Measurements from ENCODE around the gene KIF2B. TPM values are rescaled to one million over a fixed set of nuclear protein-coding genes. Genes with fewer than 3 reads are reported as not detected.

The KIF2B gene
- total and polyA plus RNA-seq, 7 experiments from 2014 or later, result not detected

DNA sequence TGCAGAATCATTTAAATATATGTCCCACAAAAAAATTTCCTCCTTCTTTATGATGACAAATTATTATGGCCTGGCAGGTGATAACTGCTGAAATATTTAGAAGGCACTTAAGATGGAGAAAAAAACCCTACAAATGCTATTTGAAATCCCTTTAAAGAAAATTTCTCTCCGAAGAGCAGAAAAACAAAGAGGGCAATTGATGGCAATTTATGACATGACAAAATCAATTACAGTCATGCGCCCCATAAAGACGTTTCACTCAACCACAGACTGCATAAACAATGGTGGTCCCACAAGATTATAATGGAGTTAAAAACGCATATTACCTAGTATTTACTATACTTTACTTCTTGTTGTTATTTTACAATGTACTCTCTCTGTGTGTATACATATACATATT lies 25.2 kb upstream of the KIF2B start:
- POLR2A ChIA-PET, result no interaction called here
- Histone ChIP-seq H3K27ac (ENCODE audit: low read depth, low read length) (no peak overlapping the region), H3K4me1 (ENCODE audit: control insufficient read depth in 2 of 2, insufficient read depth in 2 of 2, low read length in 2 of 2) (no peaks in the 10 kb centered on the region), H3K36me3 (ENCODE audit: control insufficient read depth in 2 of 3, insufficient read depth in 3 of 3, low read length in 3 of 3) (no peaks in the 10 kb centered on the region), H3K9me3 (ENCODE audit: control insufficient read depth in 2 of 3, low read length in 3 of 3) (no peaks in the 10 kb centered on the region), H3K27me3 (ENCODE audit: control insufficient read depth in 2 of 2, insufficient read depth in 2 of 2, low read length in 2 of 2) (no peaks in the 10 kb centered on the region), H3K4me3 (ENCODE audit: low read length) (no peak overlapping the region)
- H3K4me3 Mint-ChIP-seq, result no peak overlapping the region
- ATAC-seq, result no peak
- no peaks in the 10 kb centered on the region for H3K4me1 Mint-ChIP-seq
- peaks cover 0 to 6% (median 0%) of the 10 kb centered on the region in 11 donors for H3K9me3 Mint-ChIP-seq
- H3K27me3 Mint-ChIP-seq, result no peaks in the 10 kb centered on the region
- H3K36me3 Mint-ChIP-seq, result no peaks in the 10 kb centered on the region
- H3K27ac Mint-ChIP-seq, result no peak overlapping the region
- CTCF ChIA-PET, result no interaction called here
- no peak for DNase-seq
- intact Hi-C loops (cut with micrococcal nuclease), result no loop called here

DNA sequence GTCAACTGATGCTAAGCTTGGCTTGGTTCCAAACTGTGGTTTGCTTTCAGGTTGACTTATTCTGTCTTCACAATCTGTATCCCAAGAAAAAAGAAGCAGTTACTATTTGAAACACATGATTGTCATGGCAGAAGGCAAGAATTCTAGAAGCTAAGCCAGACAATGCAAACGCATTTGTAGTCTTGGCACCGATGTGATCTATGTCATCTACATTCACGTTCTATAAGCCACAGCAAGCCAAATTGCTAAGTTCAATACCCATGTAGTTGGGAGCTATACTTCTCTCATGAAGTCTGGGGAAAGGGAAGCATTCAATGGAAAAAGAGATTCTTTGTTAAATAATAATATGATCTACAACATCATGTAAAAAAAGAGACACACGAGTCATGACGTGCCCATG lies 18.3 kb upstream of the KIF2B start:
- no peak overlapping the region for H3K27ac ChIP-seq (ENCODE audit: low read depth, low read length)
- no peaks in the 10 kb centered on the region for H3K4me1 ChIP-seq (ENCODE audit: control insufficient read depth in 2 of 2, insufficient read depth in 2 of 2, low read length in 2 of 2)
- no peaks in the 10 kb centered on the region for H3K36me3 ChIP-seq (ENCODE audit: control insufficient read depth in 2 of 3, insufficient read depth in 3 of 3, low read length in 3 of 3)
- Mint-ChIP-seq H3K4me3 (no peak overlapping the region), H3K27ac (no peak overlapping the region), H3K36me3 (no peaks in the 10 kb centered on the region), H3K27me3 (no peaks in the 10 kb centered on the region), H3K4me1 (no peaks in the 10 kb centered on the region), H3K9me3 (peaks cover 0 to 3% (median 0%) of the 10 kb centered on the region in 11 donors)
- DNase-seq, result no peak
- POLR2A ChIA-PET, result no interaction called here
- H3K4me3 ChIP-seq (ENCODE audit: low read length), result no peak overlapping the region
- H3K9me3 ChIP-seq (ENCODE audit: control insufficient read depth in 2 of 3, low read length in 3 of 3), result no peaks in the 10 kb centered on the region
- intact Hi-C loops (cut with micrococcal nuclease), result no loop called here
- no peaks in the 10 kb centered on the region for H3K27me3 ChIP-seq (ENCODE audit: control insufficient read depth in 2 of 2, insufficient read depth in 2 of 2, low read length in 2 of 2)
- CTCF ChIA-PET, result no interaction called here
- no peak for ATAC-seq

DNA sequence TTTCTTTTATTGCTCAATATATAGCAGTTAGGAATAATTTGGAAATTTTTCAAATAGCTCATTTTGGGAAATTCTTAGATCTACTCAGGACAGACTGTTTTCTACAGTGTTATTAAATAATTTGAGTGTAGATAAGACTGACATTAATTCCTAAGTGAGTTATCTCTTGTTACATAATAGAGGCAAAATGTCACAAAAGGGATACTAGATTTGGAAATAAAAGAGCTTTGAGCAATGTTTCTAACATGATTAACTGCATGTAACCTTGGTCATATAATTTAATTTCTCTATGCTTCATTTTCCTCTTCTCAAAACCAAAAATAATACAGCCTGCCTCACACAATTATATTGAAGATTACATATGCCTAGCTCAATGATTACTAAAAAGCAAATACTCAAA lies 16.3 kb upstream of the KIF2B start:
- Histone ChIP-seq H3K4me3 (ENCODE audit: low read length) (no peak overlapping the region), H3K27ac (ENCODE audit: low read depth, low read length) (no peak overlapping the region), H3K36me3 (ENCODE audit: control insufficient read depth in 2 of 3, insufficient read depth in 3 of 3, low read length in 3 of 3) (no peaks in the 10 kb centered on the region), H3K4me1 (ENCODE audit: control insufficient read depth in 2 of 2, insufficient read depth in 2 of 2, low read length in 2 of 2) (no peaks in the 10 kb centered on the region), H3K27me3 (ENCODE audit: control insufficient read depth in 2 of 2, insufficient read depth in 2 of 2, low read length in 2 of 2) (no peaks in the 10 kb centered on the region), H3K9me3 (ENCODE audit: control insufficient read depth in 2 of 3, low read length in 3 of 3) (no peaks in the 10 kb centered on the region)
- no peaks in the 10 kb centered on the region for H3K4me1 Mint-ChIP-seq
- intact Hi-C loops (cut with micrococcal nuclease), result no loop called here
- peaks cover 0 to 4% (median 0%) of the 10 kb centered on the region in 11 donors for H3K9me3 Mint-ChIP-seq
- DNase-seq (no peak), ATAC-seq (no peak)
- CTCF ChIA-PET, result no interaction called here
- H3K4me3 Mint-ChIP-seq, result no peak overlapping the region
- H3K27me3 Mint-ChIP-seq, result no peaks in the 10 kb centered on the region
- no peaks in the 10 kb centered on the region for H3K36me3 Mint-ChIP-seq
- POLR2A ChIA-PET, result no interaction called here
- H3K27ac Mint-ChIP-seq, result no peak overlapping the region

DNA sequence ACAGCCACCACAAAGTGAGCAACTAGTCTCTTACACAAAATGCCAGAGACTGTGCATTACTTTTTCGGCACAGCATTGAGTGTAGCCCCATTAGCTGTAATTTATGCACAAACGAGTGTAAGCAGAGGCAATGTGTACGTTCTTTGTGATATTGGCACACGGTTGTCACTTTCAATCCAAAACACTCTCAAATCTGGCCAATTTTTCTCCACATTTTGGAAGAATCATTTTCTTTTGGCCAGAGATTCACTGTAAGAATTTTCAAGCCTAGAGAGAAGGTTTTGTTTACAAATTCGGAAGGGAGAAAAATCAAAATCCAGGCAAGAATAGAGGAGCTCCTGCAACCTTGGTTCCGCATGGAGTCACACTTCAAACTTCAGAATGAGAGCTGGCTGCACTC lies 15.4 kb upstream of the KIF2B start:
- H3K27me3 ChIP-seq (ENCODE audit: control insufficient read depth in 2 of 2, insufficient read depth in 2 of 2, low read length in 2 of 2), result no peaks in the 10 kb centered on the region
- no peaks in the 10 kb centered on the region for H3K27me3 Mint-ChIP-seq
- H3K9me3 ChIP-seq (ENCODE audit: control insufficient read depth in 2 of 3, low read length in 3 of 3), result no peaks in the 10 kb centered on the region
- no peaks in the 10 kb centered on the region for H3K36me3 Mint-ChIP-seq
- ChIA-PET POLR2A (no interaction called here), CTCF (no interaction called here)
- DNase-seq (no peak), ATAC-seq (no peak)
- H3K9me3 Mint-ChIP-seq, result peaks cover 0 to 4% (median 0%) of the 10 kb centered on the region in 11 donors
- no peak overlapping the region for H3K27ac Mint-ChIP-seq
- no peaks in the 10 kb centered on the region for H3K4me1 ChIP-seq (ENCODE audit: control insufficient read depth in 2 of 2, insufficient read depth in 2 of 2, low read length in 2 of 2)
- no peaks in the 10 kb centered on the region for H3K4me1 Mint-ChIP-seq
- H3K27ac ChIP-seq (ENCODE audit: low read depth, low read length), result no peak overlapping the region
- intact Hi-C loops (cut with micrococcal nuclease), result no loop called here
- no peak overlapping the region for H3K4me3 Mint-ChIP-seq
- no peaks in the 10 kb centered on the region for H3K36me3 ChIP-seq (ENCODE audit: control insufficient read depth in 2 of 3, insufficient read depth in 3 of 3, low read length in 3 of 3)
- no peak overlapping the region for H3K4me3 ChIP-seq (ENCODE audit: low read length)

DNA sequence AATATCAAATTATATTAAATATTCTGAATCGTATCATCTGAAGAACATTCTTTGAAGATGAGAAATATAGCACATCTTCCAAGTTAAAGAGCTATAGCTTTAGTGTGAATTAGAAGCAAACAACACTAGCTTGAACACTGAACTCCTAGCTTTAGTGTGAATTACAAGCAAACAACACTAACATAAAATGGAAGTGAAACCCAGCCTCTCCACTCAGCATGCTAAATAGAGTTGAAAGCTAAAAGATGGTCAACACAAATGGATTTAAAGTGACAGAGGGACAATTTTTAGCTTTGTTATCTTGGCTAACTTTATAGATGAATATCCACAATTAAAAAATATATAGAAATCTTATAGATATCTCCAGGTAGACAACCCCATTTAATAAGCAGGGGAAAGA lies 4.5 kb upstream of the KIF2B start:
- no peak for DNase-seq
- Mint-ChIP-seq H3K27ac (no peak overlapping the region), H3K36me3 (no peaks in the 10 kb centered on the region), H3K27me3 (no peaks in the 10 kb centered on the region), H3K4me1 (no peaks in the 10 kb centered on the region), H3K9me3 (peaks cover 0 to 7% (median 0%) of the 10 kb centered on the region in 11 donors), H3K4me3 (no peak overlapping the region)
- Histone ChIP-seq H3K36me3 (ENCODE audit: control insufficient read depth in 2 of 3, insufficient read depth in 3 of 3, low read length in 3 of 3) (no peaks in the 10 kb centered on the region), H3K27me3 (ENCODE audit: control insufficient read depth in 2 of 2, insufficient read depth in 2 of 2, low read length in 2 of 2) (no peaks in the 10 kb centered on the region), H3K4me1 (ENCODE audit: control insufficient read depth in 2 of 2, insufficient read depth in 2 of 2, low read length in 2 of 2) (no peaks in the 10 kb centered on the region), H3K4me3 (ENCODE audit: low read length) (no peak overlapping the region), H3K9me3 (ENCODE audit: control insufficient read depth in 2 of 3, low read length in 3 of 3) (no peaks in the 10 kb centered on the region), H3K27ac (ENCODE audit: low read depth, low read length) (no peak overlapping the region)
- POLR2A ChIA-PET, result no interaction called here
- CTCF ChIA-PET, result no interaction called here
- no peak for ATAC-seq
- intact Hi-C loops (cut with micrococcal nuclease), result no loop called here

DNA sequence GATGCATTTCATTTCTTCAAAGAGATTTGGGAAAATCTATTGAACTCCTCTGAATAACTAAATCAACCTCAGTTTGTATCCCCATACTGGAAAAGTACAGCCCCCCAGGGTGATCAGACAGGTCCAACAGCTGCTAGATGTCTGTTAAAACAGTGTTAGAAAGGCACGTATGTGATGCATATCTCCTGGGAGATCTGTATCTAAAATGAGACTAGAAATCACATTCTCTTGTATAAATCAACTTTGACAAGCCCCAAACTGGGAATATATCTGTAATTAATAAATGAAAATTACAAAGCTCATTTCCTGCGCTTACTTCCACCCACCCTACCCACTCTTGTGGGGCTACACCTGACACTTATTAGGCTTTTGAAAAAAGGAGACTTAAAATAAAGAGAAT lies 3.8 kb upstream of the KIF2B start:
- no peaks in the 10 kb centered on the region for H3K36me3 ChIP-seq (ENCODE audit: control insufficient read depth in 2 of 3, insufficient read depth in 3 of 3, low read length in 3 of 3)
- H3K27me3 ChIP-seq (ENCODE audit: control insufficient read depth in 2 of 2, insufficient read depth in 2 of 2, low read length in 2 of 2), result no peaks in the 10 kb centered on the region
- CTCF ChIA-PET, result no interaction called here
- Mint-ChIP-seq H3K27me3 (no peaks in the 10 kb centered on the region), H3K27ac (no peak overlapping the region), H3K4me1 (no peaks in the 10 kb centered on the region), H3K36me3 (no peaks in the 10 kb centered on the region), H3K4me3 (no peak overlapping the region), H3K9me3 (peaks cover 0 to 7% (median 2%) of the 10 kb centered on the region in 11 donors)
- H3K9me3 ChIP-seq (ENCODE audit: control insufficient read depth in 2 of 3, low read length in 3 of 3), result no peaks in the 10 kb centered on the region
- no peak overlapping the region for H3K27ac ChIP-seq (ENCODE audit: low read depth, low read length)
- POLR2A ChIA-PET, result no interaction called here
- DNase-seq, result no peak
- H3K4me1 ChIP-seq (ENCODE audit: control insufficient read depth in 2 of 2, insufficient read depth in 2 of 2, low read length in 2 of 2), result no peaks in the 10 kb centered on the region
- no peak for ATAC-seq
- intact Hi-C loops (cut with micrococcal nuclease), result no loop called here
- H3K4me3 ChIP-seq (ENCODE audit: low read length), result no peak overlapping the region

DNA sequence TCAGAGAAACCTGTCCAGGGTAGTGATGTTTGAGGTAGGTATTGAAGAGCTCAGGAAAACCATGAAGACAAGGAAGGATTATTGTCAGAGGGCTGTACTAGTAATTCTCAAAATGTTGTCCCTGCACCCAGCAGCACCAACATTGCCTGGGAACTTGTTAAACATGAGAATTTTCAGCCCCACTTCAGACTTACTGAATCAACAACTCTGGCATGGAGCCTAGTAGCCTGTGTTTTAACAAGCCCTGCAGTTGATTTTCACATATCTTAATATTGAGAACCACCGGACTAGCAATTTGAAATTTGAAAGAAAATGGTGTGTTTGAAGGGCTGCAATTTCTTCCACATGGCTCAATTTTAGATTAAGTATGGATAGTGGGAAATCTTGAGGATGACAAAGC lies 2.8 kb upstream of the KIF2B start:
- no peak overlapping the region for H3K4me3 Mint-ChIP-seq

More for the DNA sequence above, 2.8 kb upstream of the KIF2B start:
- ATAC-seq (no peak), DNase-seq (no peak)
- Histone ChIP-seq H3K4me1 (ENCODE audit: control insufficient read depth in 2 of 2, insufficient read depth in 2 of 2, low read length in 2 of 2) (no peaks in the 10 kb centered on the region), H3K9me3 (ENCODE audit: control insufficient read depth in 2 of 3, low read length in 3 of 3) (no peaks in the 10 kb centered on the region), H3K27me3 (ENCODE audit: control insufficient read depth in 2 of 2, insufficient read depth in 2 of 2, low read length in 2 of 2) (no peaks in the 10 kb centered on the region), H3K27ac (ENCODE audit: low read depth, low read length) (no peak overlapping the region), H3K36me3 (ENCODE audit: control insufficient read depth in 2 of 3, insufficient read depth in 3 of 3, low read length in 3 of 3) (no peaks in the 10 kb centered on the region), H3K4me3 (ENCODE audit: low read length) (no peak overlapping the region)
- Mint-ChIP-seq H3K9me3 (peaks cover 0 to 13% (median 6%) of the 10 kb centered on the region in 11 donors), H3K4me1 (no peaks in the 10 kb centered on the region), H3K27ac (no peak overlapping the region), H3K36me3 (no peaks in the 10 kb centered on the region), H3K27me3 (no peaks in the 10 kb centered on the region)
- intact Hi-C loops (cut with micrococcal nuclease), result no loop called here
- ChIA-PET CTCF (no interaction called here), POLR2A (no interaction called here)

Measured in naive thymus-derived CD4-positive, alpha-beta T cell (primary cell).